ENCODE data around the gene PRKD1.

The PRKD1 gene

GRCh38 chr14:29773990-29774389 is 153.7 kb downstream of the PRKD1 start:
- ATAC-seq (ENCODE audit: low read depth): no peak
- Histone ChIP-seq H3K4me1 (ENCODE audit: insufficient read depth, poor library complexity, severe bottlenecking) (no peaks in the 10 kb centered on the region), H3K27me3 (ENCODE audit: insufficient read depth, poor library complexity, severe bottlenecking) (no peaks in the 10 kb centered on the region), H3K36me3 (ENCODE audit: low read depth) (no peaks in the 10 kb centered on the region), H3K4me3 (ENCODE audit: severe bottlenecking) (no peak overlapping the region), H3K27ac (ENCODE audit: poor library complexity, severe bottlenecking) (no peak overlapping the region), H3K9me3 (ENCODE audit: severe bottlenecking) (no peaks in the 10 kb centered on the region)
- no peak for TF ChIP-seq CTCF (IDR thresholded peaks at IDR 0.05; ENCODE audit: poor library complexity, severe bottlenecking)
- no peak for DNase-seq (ENCODE audit: low spot score)

GRCh38 chr14:29763342-29763858 is 164.2 kb downstream of the PRKD1 start:
- H3K27ac ChIP-seq (ENCODE audit: poor library complexity, severe bottlenecking): no peak overlapping the region
- DNase-seq (ENCODE audit: low spot score) (no peak), ATAC-seq (ENCODE audit: low read depth) (no peak)
- H3K4me1 ChIP-seq (ENCODE audit: insufficient read depth, poor library complexity, severe bottlenecking): no peaks in the 10 kb centered on the region
- TF ChIP-seq CTCF (IDR thresholded peaks at IDR 0.05; ENCODE audit: poor library complexity, severe bottlenecking): no peak
- no peaks in the 10 kb centered on the region for H3K36me3 ChIP-seq (ENCODE audit: low read depth)
- no peaks in the 10 kb centered on the region for H3K27me3 ChIP-seq (ENCODE audit: insufficient read depth, poor library complexity, severe bottlenecking)
- H3K4me3 ChIP-seq (ENCODE audit: severe bottlenecking): no peak overlapping the region
- no peaks in the 10 kb centered on the region for H3K9me3 ChIP-seq (ENCODE audit: severe bottlenecking)

- Histone ChIP-seq H3K4me3 (ENCODE audit: severe bottlenecking) (no peak overlapping the region), H3K9me3 (ENCODE audit: severe bottlenecking) (no peaks in the 10 kb centered on the region), H3K4me1 (ENCODE audit: insufficient read depth, poor library complexity, severe bottlenecking) (no peaks in the 10 kb centered on the region), H3K27me3 (ENCODE audit: insufficient read depth, poor library complexity, severe bottlenecking) (peaks cover 3% of the 10 kb centered on the region), H3K36me3 (ENCODE audit: low read depth) (no peaks in the 10 kb centered on the region), H3K27ac (ENCODE audit: poor library complexity, severe bottlenecking) (no peak overlapping the region)
- no peak for ATAC-seq (ENCODE audit: low read depth)
- TF ChIP-seq CTCF (IDR thresholded peaks at IDR 0.05; ENCODE audit: poor library complexity, severe bottlenecking): no peak
- DNase-seq (ENCODE audit: low spot score): no peak
Measured at GRCh38 chr14:29759521-29760340, 167.9 kb downstream of the PRKD1 start.

- Histone ChIP-seq H3K4me1 (ENCODE audit: insufficient read depth, poor library complexity, severe bottlenecking) (no peaks in the 10 kb centered on the region), H3K27me3 (ENCODE audit: insufficient read depth, poor library complexity, severe bottlenecking) (peaks cover 3% of the 10 kb centered on the region), H3K4me3 (ENCODE audit: severe bottlenecking) (no peak overlapping the region), H3K27ac (ENCODE audit: poor library complexity, severe bottlenecking) (no peak overlapping the region), H3K36me3 (ENCODE audit: low read depth) (no peaks in the 10 kb centered on the region), H3K9me3 (ENCODE audit: severe bottlenecking) (no peaks in the 10 kb centered on the region)
- no peak for TF ChIP-seq CTCF (IDR thresholded peaks at IDR 0.05; ENCODE audit: poor library complexity, severe bottlenecking)
- ATAC-seq (ENCODE audit: low read depth) (no peak), DNase-seq (ENCODE audit: low spot score) (no peak)
Measured at GRCh38 chr14:29757711-29758233, 169.9 kb downstream of the PRKD1 start.

Measured in RWPE2 (cell line).